GM18873 (cell line): ENCODE measurements around the gene FANCC.

Experiments used
- ATAC-seq: cut with Tn5 transposase; IDR thresholded peaks from one replicate; pipeline ENCODE4 v1.9.1; 2021; ENCODE audit warnings: mild to moderate bottlenecking, moderate library complexity, moderate number of reproducible peaks; ENCODE audit not compliant: unreplicated experiment, low FRiP score

Gene FANCC

GRCh38 chr9:95165004-95165403 is 152.5 kb downstream of the FANCC start:
- no peak for ATAC-seq

GRCh38 chr9:95157481-95158151 is 159.9 kb downstream of the FANCC start:
- ATAC-seq = no peak

GRCh38 chr9:95156074-95156473 is 161.4 kb downstream of the FANCC start:
- ATAC-seq = no peak

GRCh38 chr9:95155220-95155619 is 162.3 kb downstream of the FANCC start:
- no peak for ATAC-seq

- no peak for ATAC-seq
These were observed 166.6 kb downstream of the FANCC start for GRCh38 chr9:95150903-95151302.

- ATAC-seq = no peak
These were observed 169.3 kb downstream of the FANCC start for GRCh38 chr9:95148208-95148520.

GRCh38 chr9:95147452-95148207 is 169.9 kb downstream of the FANCC start:
- ATAC-seq = no peak

GRCh38 chr9:95143591-95144561 is 173.6 kb downstream of the FANCC start:
- ATAC-seq = no peak

- no peak for ATAC-seq
These were observed 174.8 kb downstream of the FANCC start for GRCh38 chr9:95142728-95143127.

GRCh38 chr9:95142315-95142714 is 175.2 kb downstream of the FANCC start:
- no peak for ATAC-seq

GRCh38 chr9:95140821-95141220 is 176.7 kb downstream of the FANCC start:
- ATAC-seq = no peak

- no peak for ATAC-seq
These were observed 178.4 kb downstream of the FANCC start for GRCh38 chr9:95139126-95139525.

- no peak for ATAC-seq
These were observed 179.0 kb downstream of the FANCC start for GRCh38 chr9:95138474-95138873.

- no peak for ATAC-seq
These were observed 179.8 kb downstream of the FANCC start for GRCh38 chr9:95137587-95138145.

- no peak for ATAC-seq
These were observed 181.8 kb downstream of the FANCC start for GRCh38 chr9:95135756-95136155.

GRCh38 chr9:95134457-95134881 is 183.0 kb downstream of the FANCC start:
- no peak for ATAC-seq

GRCh38 chr9:95133325-95133705 is 184.2 kb downstream of the FANCC start:
- ATAC-seq = no peak

GRCh38 chr9:95132366-95133324 is 184.9 kb downstream of the FANCC start:
- ATAC-seq = no peak

- ATAC-seq = no peak
These were observed 186.2 kb downstream of the FANCC start for GRCh38 chr9:95131023-95131943.
